Duodenal mucosa (tissue), 2 donors: ENCODE measurements around the gene HMX1.

Experiments
- H3K27ac ChIP-seq: one replicate; pipeline ENCODE4 v1.7.0; 2013; ENCODE audit warnings: low read depth, low read length
- H3K27me3 ChIP-seq, 2 donors: one replicate each; pipeline ENCODE4 v1.7.0; 2013; ENCODE audit warnings: low read length in 2 of 2, control low read depth in 1 of 2; ENCODE audit not compliant: insufficient read depth in 2 of 2, control insufficient read depth in 1 of 2
- H3K36me3 ChIP-seq, 2 donors: one replicate each; pipeline ENCODE4 v1.7.0; 2013; ENCODE audit warnings: low read length in 2 of 2, control low read depth in 1 of 2; ENCODE audit not compliant: insufficient read depth in 2 of 2, control insufficient read depth in 1 of 2
- H3K4me1 ChIP-seq, 2 donors: one replicate each; pipeline ENCODE4 v1.7.0; 2013; ENCODE audit warnings: low read length in 2 of 2, control low read depth in 1 of 2; ENCODE audit not compliant: insufficient read depth in 2 of 2, control insufficient read depth in 1 of 2
- H3K4me3 ChIP-seq, 2 donors: one replicate each; pipeline ENCODE4 v1.7.0; 2013; ENCODE audit warnings: low read length in 2 of 2, low read depth in 1 of 2
- H3K9ac ChIP-seq, 2 donors: one replicate each; pipeline ENCODE4 v1.7.0; 2013; ENCODE audit warnings: low read length in 2 of 2, low read depth in 1 of 2
- H3K9me3 ChIP-seq, 2 donors: one replicate each; pipeline ENCODE4 v1.7.0; 2013; ENCODE audit warnings: low read length in 2 of 2, control low read depth in 1 of 2; ENCODE audit not compliant: control insufficient read depth in 1 of 2

HMX1 gene

DNA sequence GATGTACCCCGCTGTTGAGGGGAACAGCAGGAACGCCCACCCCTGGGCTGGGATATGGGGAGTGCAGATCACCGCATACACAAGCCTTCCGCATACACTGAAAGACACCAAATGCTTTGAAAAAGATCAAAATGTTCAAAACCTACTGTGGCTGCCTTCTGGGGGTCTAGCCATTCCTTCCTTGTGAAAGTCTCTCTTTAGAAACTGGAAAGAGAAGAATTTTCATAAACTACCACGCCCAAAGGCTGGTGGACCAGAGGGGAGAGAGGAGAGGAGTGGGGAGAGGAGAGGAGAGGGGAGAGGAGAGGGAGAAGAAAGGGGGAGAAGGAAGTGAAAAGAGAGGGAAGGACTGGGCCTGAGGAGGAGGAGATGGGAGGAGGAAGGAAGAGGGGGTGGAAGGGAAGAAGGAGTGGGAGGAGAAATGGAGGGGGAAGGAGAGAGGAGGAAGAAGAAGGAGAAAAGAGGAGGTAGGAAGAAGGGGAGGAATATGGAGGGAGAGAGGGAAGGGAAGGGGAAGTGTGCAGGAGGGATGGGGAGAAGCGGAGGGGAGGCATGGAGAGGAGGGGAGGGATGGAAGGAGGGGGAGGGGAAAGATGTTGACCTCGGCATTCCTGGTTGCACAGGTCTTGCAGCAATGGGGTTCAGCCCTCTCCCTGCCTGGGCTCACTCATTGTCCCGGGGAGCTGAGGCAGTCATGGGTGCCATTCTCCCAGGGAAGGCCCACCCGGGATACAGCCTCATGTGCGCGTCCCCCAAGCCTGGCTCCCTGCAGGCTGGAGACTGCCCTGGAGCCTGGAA, 5.5 kb upstream of the HMX1 start:
- Histone ChIP-seq H3K27me3 (peaks cover 57 to 61% of the 10 kb centered on the region in 2 donors), H3K9ac (no peak overlapping the region), H3K9me3 (no peaks in the 10 kb centered on the region), H3K4me3 (no peak overlapping the region), H3K36me3 (no peaks in the 10 kb centered on the region), H3K27ac (no peak overlapping the region), H3K4me1 (no peaks in the 10 kb centered on the region)

DNA sequence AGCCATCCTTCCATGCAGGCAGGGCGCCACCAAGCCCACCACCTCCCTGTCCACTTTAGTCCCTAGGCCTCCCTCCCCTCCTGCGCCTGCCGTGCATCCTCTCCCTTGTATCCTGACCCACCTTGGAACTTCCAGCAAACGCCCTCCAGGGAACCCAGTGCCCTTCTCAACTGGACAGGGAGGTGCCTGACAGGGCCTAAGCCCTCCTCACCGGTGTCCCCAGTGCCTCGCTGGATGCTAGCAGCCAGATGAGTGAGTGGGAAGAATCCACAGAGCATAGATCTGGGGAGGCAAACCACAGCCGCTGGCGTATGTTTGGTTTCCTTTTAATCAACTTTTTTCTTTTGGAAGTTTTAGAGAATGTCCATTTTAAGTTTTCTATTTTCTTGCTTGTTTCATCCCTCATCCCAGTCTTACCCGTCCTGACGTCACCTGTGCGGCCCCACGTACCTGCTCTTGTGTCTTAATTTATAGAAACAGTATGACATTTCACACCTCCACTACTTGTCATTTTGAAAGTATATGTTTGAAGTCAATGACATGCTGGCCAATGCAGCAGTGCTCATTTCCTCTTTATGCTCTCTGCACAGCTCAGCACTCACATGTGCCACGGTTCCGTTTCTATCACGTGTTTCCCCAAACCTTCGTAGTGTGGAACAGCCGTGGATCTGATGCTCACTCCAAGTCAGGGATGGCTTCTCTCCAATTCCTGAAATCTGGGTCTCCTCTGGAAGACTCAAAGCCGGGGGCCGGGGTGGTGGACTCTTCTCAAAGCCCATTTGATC, 3.4 kb upstream of the HMX1 start:
- H3K4me1 ChIP-seq = no peaks in the 10 kb centered on the region
- H3K27me3 ChIP-seq = peaks cover 61 to 67% of the 10 kb centered on the region in 2 donors
- no peaks in the 10 kb centered on the region for H3K9me3 ChIP-seq
- no peak overlapping the region for H3K4me3 ChIP-seq
- H3K36me3 ChIP-seq = no peaks in the 10 kb centered on the region
- H3K9ac ChIP-seq = no peak overlapping the region
- no peak overlapping the region for H3K27ac ChIP-seq

DNA sequence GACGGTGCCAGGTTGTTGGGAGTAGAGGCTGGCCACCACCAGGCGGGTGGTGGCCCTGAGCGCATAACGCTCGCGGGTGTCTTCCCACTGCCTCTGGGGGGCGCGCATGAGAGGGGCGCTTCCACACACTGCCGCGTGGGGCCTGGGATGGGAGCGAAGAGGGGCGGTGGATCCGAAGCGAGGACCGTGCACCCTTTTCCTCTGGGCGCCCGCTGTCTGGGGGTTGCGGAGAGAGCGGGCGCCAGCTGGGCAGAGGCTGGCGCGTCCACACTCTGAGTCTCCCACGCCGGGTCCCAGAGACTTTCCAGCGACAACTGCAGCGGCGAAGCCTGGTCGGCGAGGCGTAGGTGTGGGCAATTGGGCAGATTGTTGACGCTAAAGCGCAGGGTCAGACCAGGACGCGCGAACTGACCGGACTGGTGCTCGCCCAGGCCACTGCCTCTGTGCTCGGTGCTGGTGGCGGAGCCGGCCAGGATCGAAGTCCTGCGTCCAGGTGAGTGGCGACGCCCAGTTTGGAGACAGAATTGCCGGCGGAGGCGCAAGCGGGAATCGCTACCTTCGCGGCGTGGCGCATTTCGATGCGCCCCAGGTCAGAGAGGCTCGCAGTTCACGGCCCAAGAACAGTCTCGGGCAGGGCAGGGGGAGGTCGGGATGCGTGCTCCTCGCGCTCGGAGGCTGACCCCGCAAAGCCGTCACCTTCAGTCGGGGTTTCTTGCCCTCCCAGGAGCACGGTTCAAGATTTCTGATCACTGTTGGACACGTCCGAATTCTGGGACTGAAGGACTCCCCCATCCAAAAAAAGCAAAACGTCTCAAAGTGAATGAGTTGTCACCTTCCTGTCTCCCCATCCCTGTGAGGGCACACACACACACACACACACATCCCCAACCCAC, 2.6 kb upstream of the HMX1 start:
- H3K36me3 ChIP-seq = no peaks in the 10 kb centered on the region
- H3K27ac ChIP-seq = no peak overlapping the region
- no peak overlapping the region for H3K9ac ChIP-seq
- H3K4me1 ChIP-seq = no peaks in the 10 kb centered on the region
- H3K27me3 ChIP-seq = peaks cover 69 to 75% of the 10 kb centered on the region in 2 donors
- H3K4me3 ChIP-seq = no peak overlapping the region
- no peaks in the 10 kb centered on the region for H3K9me3 ChIP-seq

DNA sequence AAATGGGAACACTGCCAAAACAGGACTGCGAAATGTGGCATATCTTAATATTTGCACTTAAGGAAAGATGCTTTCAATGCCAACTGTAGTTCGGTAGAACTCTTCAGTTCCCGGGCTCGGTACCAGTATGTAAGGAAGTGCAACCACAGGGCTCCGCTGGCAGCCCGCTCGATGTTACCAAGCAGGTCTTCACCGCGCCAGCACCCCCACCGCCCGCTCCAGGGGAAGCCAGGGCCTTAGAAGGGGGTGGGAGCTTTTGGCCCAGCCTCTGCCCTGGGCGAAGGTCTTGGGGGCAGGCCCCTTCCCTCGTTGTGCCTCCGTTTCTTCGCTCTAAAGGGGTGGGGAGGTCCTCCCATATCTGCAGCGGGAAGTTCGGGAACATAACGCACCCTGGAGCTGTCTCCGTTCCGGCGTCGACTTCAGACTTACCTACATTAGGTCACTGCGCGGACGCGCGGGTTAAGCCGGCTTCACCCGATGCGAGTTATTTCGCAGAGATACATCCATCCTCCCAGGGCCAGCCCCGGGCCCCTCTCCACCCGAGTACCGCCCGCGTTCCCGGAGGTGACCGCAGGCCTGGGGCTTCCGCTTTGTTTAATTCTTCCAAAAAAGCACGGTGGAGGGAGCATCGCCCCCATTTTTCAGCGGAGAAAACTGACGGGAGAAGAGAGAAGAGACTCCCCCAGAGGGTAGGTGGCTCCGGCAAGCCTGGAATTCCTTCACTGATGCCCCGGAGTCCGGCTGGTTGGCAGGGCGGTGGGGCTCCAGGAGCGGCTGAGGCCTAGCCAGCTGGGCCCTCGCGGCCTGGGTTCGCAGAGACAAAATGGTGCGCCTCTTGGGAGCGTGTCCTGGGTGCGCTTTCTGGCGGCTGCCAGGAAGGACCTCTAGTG, 1.0 kb upstream of the HMX1 start:
- H3K4me1 ChIP-seq = no peaks in the 10 kb centered on the region
- no peak overlapping the region for H3K9ac ChIP-seq
- no peaks in the 10 kb centered on the region for H3K9me3 ChIP-seq
- no peak overlapping the region for H3K4me3 ChIP-seq
- H3K36me3 ChIP-seq = no peaks in the 10 kb centered on the region
- peaks cover 75 to 82% of the 10 kb centered on the region in 2 donors for H3K27me3 ChIP-seq
- H3K27ac ChIP-seq = no peak overlapping the region

DNA sequence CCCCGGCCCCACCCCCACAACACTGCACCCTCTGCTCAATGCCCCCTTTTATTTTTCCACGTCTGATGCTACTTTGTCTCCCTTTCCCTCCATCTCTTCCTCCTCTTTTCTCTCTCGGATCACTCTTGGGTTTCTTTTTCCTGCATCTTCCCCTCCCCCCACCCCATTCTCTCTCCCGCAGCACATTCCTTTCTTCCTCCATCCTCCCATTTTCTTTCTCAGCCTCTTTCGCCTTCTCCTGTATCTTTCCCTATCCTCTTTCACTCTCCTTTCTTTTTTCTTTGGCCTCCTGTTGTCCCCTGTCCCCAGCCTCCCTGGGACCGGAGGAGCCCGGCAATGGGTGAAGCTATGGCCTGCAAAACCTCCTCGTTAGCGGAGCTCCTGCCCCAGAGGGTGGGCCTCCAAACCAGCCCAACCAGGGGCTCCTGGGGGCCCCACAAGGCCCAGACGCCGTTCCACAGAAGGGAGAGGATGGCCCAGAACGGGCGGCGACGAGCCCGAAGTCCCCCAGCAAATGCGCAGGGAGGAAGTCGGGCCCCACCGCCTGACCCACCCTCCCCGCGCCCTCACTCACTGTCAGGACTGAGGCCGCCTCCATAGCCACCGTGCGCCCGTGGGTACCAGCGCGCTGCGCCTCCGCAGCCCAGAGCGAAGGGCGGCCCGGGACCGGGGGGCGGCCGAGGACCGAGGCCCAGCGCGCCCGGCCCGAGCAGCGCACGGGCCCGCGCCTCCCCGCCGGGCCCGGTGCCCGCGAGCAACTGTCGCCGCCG, 807 bp downstream of the HMX1 start:
- H3K9me3 ChIP-seq = no peaks in the 10 kb centered on the region
- H3K9ac ChIP-seq = no peak overlapping the region
- peaks cover 75 to 80% of the 10 kb centered on the region in 2 donors for H3K27me3 ChIP-seq
- no peak overlapping the region for H3K27ac ChIP-seq
- H3K4me3 ChIP-seq = no peak overlapping the region
- no peaks in the 10 kb centered on the region for H3K36me3 ChIP-seq
- H3K4me1 ChIP-seq = no peaks in the 10 kb centered on the region

DNA sequence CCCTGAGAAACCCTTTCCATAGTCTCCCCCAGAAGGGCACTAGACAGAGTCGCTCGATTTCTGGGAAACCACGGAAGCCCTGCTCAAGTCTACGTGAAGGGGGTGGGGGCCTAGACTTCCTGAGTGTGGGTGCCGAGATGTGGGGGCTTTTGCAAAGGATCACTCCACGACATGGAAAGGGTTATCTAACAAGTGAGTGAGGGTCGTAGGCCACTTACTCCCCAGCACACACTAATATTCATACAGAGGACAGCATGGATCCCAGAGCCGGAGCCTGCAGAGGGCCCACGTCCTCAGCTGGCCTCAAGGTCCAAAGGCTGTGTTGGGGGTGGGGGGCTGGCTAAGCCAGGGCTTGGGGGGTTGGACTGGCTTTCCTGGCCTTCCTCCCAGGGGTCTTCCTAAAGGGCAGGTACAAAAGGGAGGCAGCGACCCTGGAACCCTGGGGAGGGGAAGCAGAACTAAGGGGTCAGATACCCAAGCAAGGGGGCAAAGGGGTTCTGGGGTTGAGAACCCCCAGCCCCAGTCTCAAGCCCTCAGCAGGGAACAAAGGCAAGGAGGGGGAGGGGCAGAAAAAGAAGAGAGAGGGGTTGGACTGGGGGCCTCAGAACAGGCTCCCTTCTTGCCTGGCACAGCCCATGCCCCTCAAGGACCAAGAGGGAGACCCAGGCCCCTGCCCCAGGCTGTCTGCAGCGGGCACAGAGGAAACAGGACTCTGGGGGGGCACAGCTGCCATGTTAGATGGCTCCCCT, 1.6 kb downstream of the HMX1 start:
- H3K4me1 ChIP-seq = no peaks in the 10 kb centered on the region
- no peak overlapping the region for H3K27ac ChIP-seq
- no peaks in the 10 kb centered on the region for H3K36me3 ChIP-seq
- H3K9me3 ChIP-seq = no peaks in the 10 kb centered on the region
- H3K4me3 ChIP-seq = no peak overlapping the region
- H3K27me3 ChIP-seq = peaks cover 72 to 76% of the 10 kb centered on the region in 2 donors
- H3K9ac ChIP-seq = no peak overlapping the region

DNA sequence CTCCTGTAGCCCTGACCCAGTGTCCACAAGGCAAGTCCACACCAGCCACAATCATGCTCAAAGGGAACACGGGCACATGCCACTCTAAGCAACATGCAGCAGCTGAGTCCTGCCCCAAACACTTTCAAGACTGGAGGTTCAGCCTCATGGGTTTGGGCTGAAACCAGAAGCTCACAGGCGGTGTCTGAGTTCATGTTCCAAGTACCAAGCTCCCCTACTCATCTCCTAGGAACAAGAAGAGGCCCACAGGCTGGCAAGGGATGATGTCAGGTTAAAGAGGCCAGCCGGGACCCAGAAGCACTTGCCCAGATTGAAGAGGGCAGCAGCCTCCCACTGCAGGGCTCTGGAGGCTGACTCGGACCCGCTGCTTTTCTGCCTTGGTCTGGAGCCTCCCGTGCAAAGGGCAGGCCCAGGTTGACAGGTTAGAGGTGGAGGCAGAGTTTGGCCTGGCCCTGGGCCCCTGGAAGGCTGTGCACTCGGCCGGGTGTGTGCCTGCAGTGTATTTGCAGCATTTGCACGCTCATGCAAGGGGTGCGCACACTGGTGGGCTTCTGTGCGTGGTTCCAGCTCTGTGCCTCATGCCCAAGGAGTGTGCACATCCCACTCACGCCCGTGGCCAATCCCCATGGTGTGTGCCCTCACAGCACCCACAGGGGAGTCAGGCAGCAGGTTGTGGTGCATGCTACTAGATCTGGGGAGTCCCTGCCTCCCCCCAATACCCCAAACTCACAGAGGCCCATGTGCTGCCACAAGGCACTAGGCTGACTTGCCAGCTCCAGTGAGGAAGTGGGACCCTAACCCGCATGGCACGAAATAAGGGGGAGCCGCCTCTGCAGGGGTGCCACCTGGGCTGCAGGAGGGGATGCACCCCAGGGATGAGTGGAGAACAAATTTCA, 2.4 kb downstream of the HMX1 start:
- H3K4me3 ChIP-seq = no peak overlapping the region
- no peak overlapping the region for H3K9ac ChIP-seq
- no peaks in the 10 kb centered on the region for H3K36me3 ChIP-seq
- H3K4me1 ChIP-seq = no peaks in the 10 kb centered on the region
- peaks cover 71 to 76% of the 10 kb centered on the region in 2 donors for H3K27me3 ChIP-seq
- H3K27ac ChIP-seq = no peak overlapping the region
- H3K9me3 ChIP-seq = no peaks in the 10 kb centered on the region
